BJ (cell line): ENCODE data around the gene PLD6. TPM values are rescaled to one million over a fixed set of nuclear protein-coding genes. Genes with fewer than 3 reads are reported as not detected.
A peak's percentile ranks its signal among the peaks of the same experiment; 100 is the strongest.

ENCODE experiments used
- CTCF ChIA-PET: fragments of 350-600 bp; formaldehyde crosslinking; extraction: SDS; loops from one replicate; lab custom pipeline; 2021; ENCODE audit warnings: antibody characterized with exemption, inconsistent platforms; lab: Yijun Ruan, JAX
- POLR2A ChIA-PET: fragments of 300-600 bp; sonication (Branson Sonifier 250); formaldehyde crosslinking; extraction: SDS; loops from one replicate; lab custom pipeline; 2021; ENCODE audit warnings: antibody characterized with exemption; lab: Charles Lee
- DNase-seq: peaks from one replicate; pipeline ENCODE4 v3.0.0-alpha.2; 2011; ENCODE audit warnings: low read depth
- H3K27me3 ChIP-seq: 2 replicates; pipeline ENCODE4 v1.6.0; 2011; ENCODE audit warnings: low read length; ENCODE audit not compliant: control insufficient read depth, insufficient read depth
- H3K36me3 ChIP-seq: 2 replicates; pipeline ENCODE4 v1.5.1; 2011; ENCODE audit warnings: low read length; ENCODE audit not compliant: control insufficient read depth, insufficient read depth
- H3K4me3 ChIP-seq: 2 replicates; pipeline ENCODE4 v1.5.1; 2011; ENCODE audit warnings: low read depth, mild to moderate bottlenecking, control low read depth, low read length
- polyA plus RNA-seq: library from polyadenylated mRNA; depleted of rRNA; stranded (reverse); fragments of >200 nt; gene quantifications from 2 replicates; pipeline ENCODE4 v1.2.3, GENCODE V29; 2011
- TF ChIP-seq, protein P1 (sequence below): IDR thresholded peaks from 2 replicates; pipeline ENCODE4 v1.5.1; 2011; ENCODE audit warnings: low read depth, mild to moderate bottlenecking, control low read depth, inconsistent platforms, low read length, moderate library complexity; ENCODE audit not compliant: insufficient read depth

The PLD6 gene
- polyA plus RNA-seq, 1 experiment: 1.5 TPM

DNA sequence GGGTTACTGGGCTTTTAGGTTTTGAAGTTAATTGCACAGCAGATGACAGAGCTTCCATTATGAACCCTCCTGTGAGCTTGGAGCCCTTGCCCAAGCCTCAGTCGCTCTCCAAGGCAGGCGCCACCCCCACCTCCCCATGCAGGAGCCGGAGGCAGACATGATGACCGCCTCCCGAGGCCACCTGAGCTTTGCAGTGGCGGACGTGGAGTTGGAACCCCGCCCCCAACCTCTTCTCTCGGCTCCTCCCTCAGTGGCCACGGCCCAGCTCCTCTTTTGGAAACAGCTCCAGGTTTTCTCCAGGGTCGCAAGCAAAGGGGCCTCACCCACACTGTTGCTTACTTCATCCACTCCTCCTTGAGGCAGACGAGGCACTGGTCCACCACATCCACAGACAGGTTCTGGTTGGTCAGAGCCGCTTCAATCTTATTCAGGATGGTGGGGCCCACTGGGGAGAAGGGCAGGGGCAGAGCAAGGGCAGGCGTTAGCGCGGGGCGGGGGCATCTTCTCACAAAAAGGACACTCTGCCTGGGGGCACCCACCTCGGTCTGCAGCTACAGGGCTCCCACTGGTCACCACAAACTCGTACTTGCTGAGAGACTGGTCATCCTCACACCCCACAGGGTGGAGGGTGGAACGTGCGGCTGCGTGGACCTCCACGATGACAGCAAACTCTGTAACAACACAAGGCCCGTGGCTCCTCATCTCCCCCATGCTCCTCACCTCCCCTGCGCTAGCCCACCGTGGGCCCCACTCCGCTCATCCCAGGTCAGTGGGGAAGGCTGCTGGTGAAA lies 8.7 kb upstream of the PLD6 start:
- CTCF ChIA-PET: interaction anchor here (0.9 kb wide), 1 partner anchor 21 kb away, joined by 3 read pairs; no protein-coding TSS in a partner anchor
- Histone ChIP-seq H3K4me3 (no peak overlapping the region), H3K36me3 (peaks cover 34% of the 10 kb centered on the region), H3K27me3 (no peaks in the 10 kb centered on the region)
- no peak for DNase-seq
- TF ChIP-seq, protein P1, sequence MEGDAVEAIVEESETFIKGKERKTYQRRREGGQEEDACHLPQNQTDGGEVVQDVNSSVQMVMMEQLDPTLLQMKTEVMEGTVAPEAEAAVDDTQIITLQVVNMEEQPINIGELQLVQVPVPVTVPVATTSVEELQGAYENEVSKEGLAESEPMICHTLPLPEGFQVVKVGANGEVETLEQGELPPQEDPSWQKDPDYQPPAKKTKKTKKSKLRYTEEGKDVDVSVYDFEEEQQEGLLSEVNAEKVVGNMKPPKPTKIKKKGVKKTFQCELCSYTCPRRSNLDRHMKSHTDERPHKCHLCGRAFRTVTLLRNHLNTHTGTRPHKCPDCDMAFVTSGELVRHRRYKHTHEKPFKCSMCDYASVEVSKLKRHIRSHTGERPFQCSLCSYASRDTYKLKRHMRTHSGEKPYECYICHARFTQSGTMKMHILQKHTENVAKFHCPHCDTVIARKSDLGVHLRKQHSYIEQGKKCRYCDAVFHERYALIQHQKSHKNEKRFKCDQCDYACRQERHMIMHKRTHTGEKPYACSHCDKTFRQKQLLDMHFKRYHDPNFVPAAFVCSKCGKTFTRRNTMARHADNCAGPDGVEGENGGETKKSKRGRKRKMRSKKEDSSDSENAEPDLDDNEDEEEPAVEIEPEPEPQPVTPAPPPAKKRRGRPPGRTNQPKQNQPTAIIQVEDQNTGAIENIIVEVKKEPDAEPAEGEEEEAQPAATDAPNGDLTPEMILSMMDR: no peak
- POLR2A ChIA-PET: no interaction called here

DNA sequence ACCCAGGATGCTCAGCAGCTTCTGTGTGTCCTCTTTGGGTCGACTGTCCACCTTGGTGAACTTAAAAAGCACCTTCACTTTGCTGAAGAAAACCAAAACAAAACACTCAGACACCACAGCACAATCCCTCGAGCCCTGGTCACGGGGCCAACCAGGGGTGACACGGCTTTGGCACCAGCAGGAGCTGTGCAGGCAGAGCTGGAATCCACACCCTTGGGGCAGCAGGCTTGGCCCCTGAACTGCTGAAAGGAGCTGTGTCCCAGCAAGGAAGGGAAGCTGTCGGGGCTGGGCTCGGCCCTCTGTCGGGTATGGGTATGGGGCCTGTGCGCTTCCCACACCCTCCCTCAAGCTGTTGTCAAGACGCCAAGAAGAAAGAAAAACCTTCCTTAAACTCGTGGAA lies 7.6 kb upstream of the PLD6 start:
- DNase-seq: no peak
- no peaks in the 10 kb centered on the region for H3K27me3 ChIP-seq
- peaks cover 31% of the 10 kb centered on the region for H3K36me3 ChIP-seq
- ChIA-PET POLR2A (interaction anchor here (0.7 kb wide), 1 partner anchor 182 kb away, joined by 6 read pairs; no protein-coding TSS in a partner anchor), CTCF (interaction anchor here (0.9 kb wide), 1 partner anchor 10 kb away, joined by 3 read pairs; no protein-coding TSS in a partner anchor)
- TF ChIP-seq, protein P1: no peak
- H3K4me3 ChIP-seq: no peak overlapping the region

DNA sequence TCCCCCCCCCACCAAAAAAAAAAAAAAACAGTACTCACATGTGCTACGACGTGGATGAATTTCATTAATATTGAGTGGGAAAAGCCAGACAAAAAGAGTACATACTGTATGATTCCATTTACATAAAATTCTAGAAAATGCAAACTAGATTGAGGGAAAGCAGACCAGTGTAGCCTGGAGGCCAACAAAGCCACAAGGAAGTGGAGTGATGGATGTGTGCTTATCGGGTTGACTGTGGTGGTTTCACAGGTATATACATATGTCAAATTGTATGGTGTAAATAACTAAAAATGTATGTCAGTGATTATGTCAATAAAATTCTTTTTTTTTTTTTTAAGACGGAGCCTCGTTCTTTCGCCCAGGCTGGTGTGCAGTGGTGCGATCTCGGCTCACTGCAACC lies 1.9 kb upstream of the PLD6 start:
- TF ChIP-seq, protein P1: no peak
- ChIA-PET POLR2A (no interaction called here), CTCF (interaction anchor here (1.2 to 1.4 kb wide), 2 partner anchors 29 to 207 kb away, joined by 3 read pairs; partner anchors contain the start of gene FLCN)
- DNase-seq: no peak
- H3K4me3 ChIP-seq: no peak overlapping the region
- H3K36me3 ChIP-seq: peaks cover 3% of the 10 kb centered on the region; the same call in 1 of the 2 replicates
- H3K27me3 ChIP-seq: no peaks in the 10 kb centered on the region

DNA sequence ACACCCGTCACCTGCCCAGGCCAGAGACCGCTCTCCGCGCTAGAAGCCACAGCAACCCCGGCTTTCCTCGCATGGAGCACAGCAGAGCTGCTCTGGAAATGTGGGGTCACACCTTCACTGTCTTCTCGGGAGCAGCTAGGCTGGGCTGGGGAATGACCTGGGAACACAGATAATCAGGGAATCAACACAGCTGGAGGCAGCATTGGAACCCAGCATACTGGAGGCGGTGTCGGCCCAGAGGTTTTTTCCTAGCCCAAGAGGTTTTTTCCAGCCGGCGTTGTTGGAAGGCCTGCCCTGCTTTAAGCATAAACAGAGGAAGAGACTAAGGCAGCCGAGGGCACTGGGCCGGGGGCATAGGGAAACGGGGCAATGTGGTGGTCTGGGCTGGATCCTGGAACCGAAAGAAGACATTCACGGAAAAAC lies 791 bp upstream of the PLD6 start:
- CTCF ChIA-PET: interaction anchor here (0.7 to 1.2 kb wide), 2 partner anchors 30 to 206 kb away, joined by 3 read pairs; partner anchors contain the start of gene FLCN
- TF ChIP-seq, protein P1: no peak
- POLR2A ChIA-PET: no interaction called here
- H3K4me3 ChIP-seq: no peak overlapping the region
- no peaks in the 10 kb centered on the region for H3K36me3 ChIP-seq
- no peaks in the 10 kb centered on the region for H3K27me3 ChIP-seq
- DNase-seq: no peak

DNA sequence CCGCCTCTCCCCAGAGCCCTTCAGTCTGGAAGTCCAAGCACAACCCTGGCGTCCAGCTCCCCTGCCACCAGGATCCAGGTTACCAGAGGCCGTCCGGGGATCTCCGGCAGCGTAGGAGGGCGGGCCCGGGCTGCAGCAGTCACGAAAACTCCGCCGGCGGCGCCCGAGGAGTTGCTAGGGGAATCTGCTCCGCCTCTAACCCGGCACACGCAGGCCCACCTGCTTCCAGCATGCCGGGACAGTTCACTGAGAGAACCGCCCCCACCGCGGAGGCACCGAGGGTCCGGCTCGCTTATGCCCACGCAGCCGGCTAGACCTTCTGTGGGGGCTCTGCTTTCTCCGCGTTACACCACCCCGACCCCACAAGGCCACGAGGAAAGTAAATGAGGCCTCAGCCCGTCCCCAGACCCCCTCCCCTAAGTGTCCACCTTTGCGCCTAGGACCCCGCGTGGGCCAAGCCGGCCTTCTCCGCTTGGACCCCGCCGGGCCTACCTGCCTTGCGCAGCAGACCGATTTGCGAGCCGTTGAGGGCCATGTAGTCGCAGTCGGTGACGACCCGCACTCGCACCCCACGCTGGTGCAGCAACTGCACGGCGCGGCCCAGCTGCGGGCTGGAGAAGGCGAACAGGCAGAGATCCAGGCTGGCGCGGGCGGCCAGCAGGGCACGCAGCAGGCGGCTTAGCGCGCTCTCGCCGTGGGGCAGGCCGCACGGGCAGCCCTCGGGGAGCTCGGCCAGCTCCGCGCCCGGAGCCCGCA lies 587 bp downstream of the PLD6 start:
- TF ChIP-seq, protein P1: no peak
- Histone ChIP-seq H3K36me3 (no peaks in the 10 kb centered on the region), H3K27me3 (no peaks in the 10 kb centered on the region), H3K4me3 (peak overlapping the region; percentile 47)
- POLR2A ChIA-PET: no interaction called here
- CTCF ChIA-PET: no interaction called here
- no peak for DNase-seq
